ENCODE measurements around the gene TANC1.

TANC1 gene

GRCh38 chr2:159118115-159118858, 149.8 kb downstream of the TANC1 start:
- no peak overlapping the region for H3K4me3 ChIP-seq (ENCODE audit: low read depth, low read length)
- peak; percentile 84 for TF ChIP-seq CTCF (IDR thresholded peaks at IDR 0.05; ENCODE audit: borderline replicate concordance, insufficient read depth, low read depth, low read length)

GRCh38 chr2:159118859-159119500, 150.5 kb downstream of the TANC1 start:
- H3K4me3 ChIP-seq (ENCODE audit: low read depth, low read length) = no peak overlapping the region
- TF ChIP-seq CTCF (IDR thresholded peaks at IDR 0.05; ENCODE audit: borderline replicate concordance, insufficient read depth, low read depth, low read length) = no peak

- TF ChIP-seq CTCF (IDR thresholded peaks at IDR 0.05; ENCODE audit: borderline replicate concordance, insufficient read depth, low read depth, low read length) = no peak
- no peak overlapping the region for H3K4me3 ChIP-seq (ENCODE audit: low read depth, low read length)
Observed at GRCh38 chr2:159119652-159120257, 151.3 kb downstream of the TANC1 start.

GRCh38 chr2:159123786-159124185, 155.3 kb downstream of the TANC1 start:
- no peak overlapping the region for H3K4me3 ChIP-seq (ENCODE audit: low read depth, low read length)
- no peak for TF ChIP-seq CTCF (IDR thresholded peaks at IDR 0.05; ENCODE audit: borderline replicate concordance, insufficient read depth, low read depth, low read length)

GRCh38 chr2:159124441-159124911, 156.0 kb downstream of the TANC1 start:
- no peak overlapping the region for H3K4me3 ChIP-seq (ENCODE audit: low read depth, low read length)
- TF ChIP-seq CTCF (IDR thresholded peaks at IDR 0.05; ENCODE audit: borderline replicate concordance, insufficient read depth, low read depth, low read length) = no peak

- TF ChIP-seq CTCF (IDR thresholded peaks at IDR 0.05; ENCODE audit: borderline replicate concordance, insufficient read depth, low read depth, low read length) = no peak
- no peak overlapping the region for H3K4me3 ChIP-seq (ENCODE audit: low read depth, low read length)
Observed at GRCh38 chr2:159124931-159125467, 156.6 kb downstream of the TANC1 start.

All from GM12875 (cell line).